GM13977 (cell line): Measurements from ENCODE around the gene KMT2D.
A peak's percentile ranks its signal among the peaks of the same experiment; 100 is the strongest.

Experiments
- DNase-seq: peaks from one replicate; pipeline ENCODE4 v3.0.0; 2012; ENCODE audit warnings: low spot score
- in situ Hi-C: fragments of 300-500 bp; cut with MboI; formaldehyde crosslinking; loops from one replicate; pipeline ENCODE4 v1.12.0; 2022; ENCODE audit warnings: low sequenced_read_pairs, low pct_unique_long_range_greater_than_20kb, mixed read lengths, inconsistent platforms; ENCODE audit not compliant: unreplicated experiment
- TF ChIP-seq, protein P1 (sequence below): IDR thresholded peaks from 2 replicates; pipeline ENCODE4 v1.5.1; 2012; ENCODE audit warnings: mild to moderate bottlenecking, control low read depth; ENCODE audit not compliant: insufficient read depth; ENCODE audit errors: extremely low read depth, missing control alignments

Gene KMT2D

DNA sequence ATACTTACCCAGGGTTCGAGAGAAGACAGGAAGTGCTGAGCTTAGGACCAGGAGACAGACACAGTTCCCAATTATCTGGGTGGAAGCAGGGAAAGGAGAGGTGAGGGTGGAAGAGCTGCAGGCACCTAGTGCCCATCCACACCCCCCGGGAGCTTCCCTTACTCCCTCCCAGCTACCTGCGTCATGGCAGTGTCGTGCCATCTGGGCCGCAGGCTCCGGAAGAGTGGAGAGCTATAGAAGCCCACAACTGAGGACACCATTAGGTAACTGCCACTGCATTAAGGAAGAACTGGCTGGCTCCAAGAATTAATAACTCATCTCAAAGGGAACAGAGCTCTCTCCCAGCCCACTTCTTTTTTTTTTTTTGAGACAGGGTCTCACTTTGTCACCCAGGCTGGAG, 39.8 kb upstream of the KMT2D start:
- in situ Hi-C loops = no loop called here
- TF ChIP-seq, protein P1, sequence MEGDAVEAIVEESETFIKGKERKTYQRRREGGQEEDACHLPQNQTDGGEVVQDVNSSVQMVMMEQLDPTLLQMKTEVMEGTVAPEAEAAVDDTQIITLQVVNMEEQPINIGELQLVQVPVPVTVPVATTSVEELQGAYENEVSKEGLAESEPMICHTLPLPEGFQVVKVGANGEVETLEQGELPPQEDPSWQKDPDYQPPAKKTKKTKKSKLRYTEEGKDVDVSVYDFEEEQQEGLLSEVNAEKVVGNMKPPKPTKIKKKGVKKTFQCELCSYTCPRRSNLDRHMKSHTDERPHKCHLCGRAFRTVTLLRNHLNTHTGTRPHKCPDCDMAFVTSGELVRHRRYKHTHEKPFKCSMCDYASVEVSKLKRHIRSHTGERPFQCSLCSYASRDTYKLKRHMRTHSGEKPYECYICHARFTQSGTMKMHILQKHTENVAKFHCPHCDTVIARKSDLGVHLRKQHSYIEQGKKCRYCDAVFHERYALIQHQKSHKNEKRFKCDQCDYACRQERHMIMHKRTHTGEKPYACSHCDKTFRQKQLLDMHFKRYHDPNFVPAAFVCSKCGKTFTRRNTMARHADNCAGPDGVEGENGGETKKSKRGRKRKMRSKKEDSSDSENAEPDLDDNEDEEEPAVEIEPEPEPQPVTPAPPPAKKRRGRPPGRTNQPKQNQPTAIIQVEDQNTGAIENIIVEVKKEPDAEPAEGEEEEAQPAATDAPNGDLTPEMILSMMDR = no peak
- DNase-seq = no peak

DNA sequence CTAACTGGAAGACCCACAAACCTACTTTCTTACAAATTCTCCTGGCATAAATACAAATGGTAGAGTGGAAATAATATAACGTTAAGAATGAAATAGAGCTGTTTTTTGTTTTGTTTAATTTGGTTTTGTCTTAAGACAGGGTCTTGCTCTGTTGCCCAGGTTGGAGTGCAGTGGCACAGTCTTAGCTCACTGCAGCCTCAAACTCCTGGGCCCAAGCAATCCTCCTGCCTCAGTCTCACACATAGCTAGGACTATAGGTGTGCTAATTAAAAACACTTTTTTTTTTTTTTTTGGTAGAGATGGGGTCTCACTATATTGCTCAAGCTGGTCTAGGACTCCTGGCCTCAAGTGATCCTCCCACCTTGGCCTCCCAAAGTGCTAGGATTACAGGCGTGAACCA, 38.1 kb upstream of the KMT2D start:
- in situ Hi-C loops = no loop called here
- no peak for DNase-seq
- TF ChIP-seq, protein P1 = no peak

DNA sequence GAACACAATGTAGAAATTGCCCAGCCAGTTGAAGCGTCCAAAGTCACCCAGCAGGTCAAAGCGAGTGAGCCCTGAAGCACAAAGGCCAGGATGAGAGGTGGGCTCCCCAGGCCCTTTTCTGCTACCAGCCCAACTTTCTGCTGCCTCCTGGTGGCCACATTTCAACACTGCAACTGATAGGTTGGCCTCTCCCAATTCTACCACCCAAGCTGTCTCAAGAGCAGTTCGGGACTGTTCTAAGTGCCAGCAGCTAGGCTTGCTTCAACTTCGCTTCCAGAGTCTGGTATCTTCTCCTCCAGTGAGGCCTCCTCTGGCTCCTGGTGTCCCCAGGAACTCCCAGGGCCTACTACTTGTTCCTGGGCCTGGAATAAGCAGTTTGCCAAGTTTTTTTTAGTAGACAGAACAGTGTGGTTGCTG, 37.4 kb upstream of the KMT2D start:
- TF ChIP-seq, protein P1 = peak; percentile 82
- peak; percentile 76 for DNase-seq
- in situ Hi-C loops = no loop called here

DNA sequence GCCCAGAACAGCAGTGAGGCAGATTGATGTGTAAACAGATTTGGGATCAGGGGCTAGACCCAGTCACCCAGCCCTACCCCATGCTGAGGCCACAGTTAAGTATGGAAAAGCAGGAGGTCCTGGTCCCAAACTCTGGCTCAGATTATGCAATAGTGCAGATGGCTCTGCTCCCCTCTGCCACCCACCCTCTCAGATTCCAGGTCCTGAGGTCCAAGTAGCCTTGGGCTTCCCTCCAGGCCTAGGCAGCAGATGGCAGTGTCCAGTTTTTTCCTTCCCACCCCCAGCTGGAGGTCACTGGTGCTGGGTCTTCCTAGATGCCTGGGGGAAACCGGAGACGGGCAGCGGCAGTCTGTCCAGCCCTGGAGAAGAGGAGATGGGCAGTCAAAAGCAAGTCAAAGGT, 36.8 kb upstream of the KMT2D start:
- TF ChIP-seq, protein P1 = no peak
- in situ Hi-C loops = no loop called here
- DNase-seq = no peak

DNA sequence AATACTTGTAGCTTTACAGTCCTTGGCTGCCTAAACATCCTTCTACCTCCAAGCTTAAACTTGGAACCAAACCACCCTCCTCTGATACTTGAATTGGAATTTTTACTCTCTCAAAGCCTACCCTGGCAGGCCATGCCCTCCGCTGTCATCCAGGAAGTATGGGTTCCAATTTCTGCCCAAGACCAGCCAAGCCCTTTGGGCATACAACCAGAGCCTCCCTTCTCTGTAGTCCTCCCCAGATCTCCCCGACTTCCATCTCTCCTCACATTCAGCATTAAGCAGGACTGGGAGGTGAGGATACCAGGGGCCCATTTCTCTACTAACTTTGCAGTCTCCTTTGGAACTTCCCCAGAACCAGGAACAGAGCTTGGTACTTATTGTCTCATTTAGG, 34.4 kb upstream of the KMT2D start:
- in situ Hi-C loops = no loop called here
- DNase-seq = no peak

DNA sequence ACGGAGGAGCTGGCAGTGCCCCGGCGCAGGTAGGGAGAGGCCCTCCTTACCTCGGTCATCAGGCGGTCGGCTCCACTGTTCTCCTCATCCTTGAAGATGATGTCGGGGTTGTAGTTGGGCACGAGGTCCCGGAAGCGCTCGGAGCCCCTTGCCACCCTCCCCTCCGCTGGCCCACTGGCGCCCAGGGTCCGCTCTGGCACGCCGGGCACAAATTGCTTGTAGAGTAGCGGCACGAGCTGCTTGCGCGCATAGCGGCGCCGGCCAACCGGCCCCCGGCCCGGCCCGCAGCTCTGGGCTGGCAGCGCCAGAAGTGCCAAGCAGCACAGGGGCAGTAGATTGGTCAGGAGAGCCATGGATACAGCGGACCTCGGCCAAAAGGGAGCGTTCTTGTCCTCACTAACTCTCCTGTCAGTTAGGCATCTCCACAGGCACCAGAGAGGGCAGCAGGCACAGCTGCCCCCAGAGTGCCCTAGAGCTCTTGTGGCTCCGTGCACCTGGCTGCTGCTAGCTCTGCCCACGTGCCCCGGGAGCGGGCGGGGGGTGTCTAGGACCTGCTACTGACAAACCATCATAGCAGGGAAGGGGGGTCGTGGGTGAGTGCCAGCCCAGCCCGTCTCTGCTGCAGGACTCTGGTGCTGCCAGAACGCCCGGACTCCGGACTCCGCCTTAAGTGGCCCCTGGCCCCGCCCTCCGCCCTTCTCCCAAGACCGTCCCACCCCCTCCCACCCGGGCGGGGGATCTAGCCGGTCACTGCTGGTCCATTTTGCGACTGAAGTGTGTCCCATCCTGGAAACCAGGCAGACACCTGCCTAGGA, 33.8 kb upstream of the KMT2D start, which contains the start of gene DHH:
Gene DHH (minus strand): TSS at position 642 of the 815 bp plus-strand sequence. CDS start 289 bp downstream, at position 353.
- in situ Hi-C loops = no loop called here
- DNase-seq = no peak
- TF ChIP-seq, protein P1 = no peak

More for the DNA sequence above, 34.4 kb upstream of the KMT2D start:
- TF ChIP-seq, protein P1 = no peak

DNA sequence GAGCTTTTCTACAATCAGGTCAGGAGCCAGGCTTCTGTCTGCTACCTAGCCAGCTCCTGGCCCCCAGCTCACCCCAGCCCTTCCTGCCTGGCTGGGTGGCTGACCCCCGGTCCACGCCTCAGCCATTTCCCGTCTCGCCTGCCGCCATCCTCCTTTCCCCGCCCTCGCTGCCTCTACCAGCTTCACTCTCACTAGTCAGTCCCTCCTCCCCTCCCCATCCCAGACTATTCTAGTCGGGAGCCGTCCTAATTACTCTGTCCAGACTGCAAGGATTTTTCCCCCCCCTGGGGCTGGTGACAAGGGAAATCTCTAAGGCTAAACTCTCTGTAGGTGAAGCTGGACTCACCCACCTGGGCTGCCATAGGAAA, 33.2 kb upstream of the KMT2D start:
- TF ChIP-seq, protein P1 = no peak
- DNase-seq = no peak
- in situ Hi-C loops = no loop called here
